HG03064 (cell line): Measurements from ENCODE around the gene THBS3.
"Not testable (repeated sequence)": the region's sequence is repeated elsewhere in the genome, so short reads cannot be mapped to it uniquely, and the experiment has no call there.

Source experiments
- ATAC-seq: cut with Tn5 transposase; IDR thresholded peaks from one replicate; pipeline ENCODE4 v1.9.1; 2021; ENCODE audit warnings: low read depth; ENCODE audit not compliant: unreplicated experiment

THBS3 gene

DNA sequence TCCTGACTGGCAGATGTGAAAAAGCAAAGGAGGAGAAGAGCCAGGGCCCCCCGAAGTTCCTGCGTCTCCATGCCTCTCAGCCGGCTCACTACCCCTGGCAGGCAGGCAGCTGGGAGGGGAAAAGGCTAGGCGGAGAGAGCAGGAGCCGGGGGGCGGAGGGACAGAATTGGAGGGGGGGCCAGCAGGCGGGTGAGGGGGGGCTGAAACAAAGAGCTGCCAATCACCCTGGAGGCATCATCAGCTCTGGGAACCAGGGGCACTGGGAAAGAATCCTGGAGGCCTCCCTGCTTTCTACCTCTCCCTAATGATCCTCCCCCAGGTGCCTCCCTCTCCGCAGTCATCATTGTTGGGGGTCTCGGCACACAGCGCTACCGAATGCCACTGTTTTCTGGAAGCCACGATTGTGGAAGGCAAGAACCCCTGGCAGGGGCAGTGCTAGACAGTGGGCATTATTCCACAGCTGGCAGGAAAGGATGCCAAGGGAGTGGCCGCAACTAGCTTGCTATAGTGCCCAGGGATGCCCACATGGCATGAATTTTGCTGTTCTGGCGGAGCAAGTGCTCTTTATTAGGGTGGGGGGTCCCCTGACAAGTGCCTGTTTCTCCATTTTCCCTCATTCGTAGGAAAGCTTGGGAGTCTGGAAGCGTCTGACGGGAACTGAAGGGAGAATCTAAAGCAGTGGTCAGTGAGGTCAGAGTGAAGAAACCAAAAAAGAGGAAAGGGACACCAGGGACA, at the start of gene THBS3:
Gene THBS3 (minus strand): TSS at position 92 of the 735 bp plus-strand sequence. CDS start 21 bp downstream, at position 71.
- ATAC-seq, result no peak

DNA sequence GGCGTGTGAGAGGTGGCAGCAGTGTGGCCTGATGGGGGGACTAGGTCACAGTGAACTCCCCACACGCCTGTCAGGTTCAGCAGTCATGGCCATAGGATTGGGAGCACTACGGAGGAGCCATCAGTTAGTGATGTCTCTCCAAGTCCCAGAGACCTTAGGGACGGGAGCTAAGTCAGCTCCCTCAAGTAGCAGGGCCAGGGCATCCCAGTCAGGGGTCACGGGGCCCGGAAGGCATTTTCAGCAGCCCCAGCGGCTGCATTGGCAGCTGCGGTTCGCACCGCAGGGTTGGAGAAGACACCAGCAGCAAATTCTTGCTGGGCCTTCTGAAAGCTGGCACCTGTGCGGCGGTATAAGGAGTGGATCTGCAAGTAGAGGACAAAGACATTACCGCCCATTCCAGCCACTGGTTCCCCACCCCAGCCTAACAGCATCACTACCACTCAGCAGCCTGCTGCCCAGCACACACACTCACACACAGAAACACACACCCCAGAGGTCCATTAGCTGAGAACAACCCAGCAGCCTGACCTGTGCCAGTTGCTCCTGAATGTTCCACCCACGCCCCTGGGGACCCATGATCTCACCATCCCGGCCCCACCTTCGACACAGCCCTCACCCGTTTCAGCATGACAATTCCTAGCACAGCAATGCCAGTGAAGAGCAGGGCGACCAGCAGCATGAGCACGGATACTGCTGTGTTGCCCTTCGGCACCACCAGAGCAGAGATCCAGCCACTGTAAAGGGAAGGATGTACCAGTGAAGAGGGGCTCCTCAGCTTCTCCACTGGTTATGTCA, 48.6 kb upstream of the THBS3 start:
- no peak for ATAC-seq

DNA sequence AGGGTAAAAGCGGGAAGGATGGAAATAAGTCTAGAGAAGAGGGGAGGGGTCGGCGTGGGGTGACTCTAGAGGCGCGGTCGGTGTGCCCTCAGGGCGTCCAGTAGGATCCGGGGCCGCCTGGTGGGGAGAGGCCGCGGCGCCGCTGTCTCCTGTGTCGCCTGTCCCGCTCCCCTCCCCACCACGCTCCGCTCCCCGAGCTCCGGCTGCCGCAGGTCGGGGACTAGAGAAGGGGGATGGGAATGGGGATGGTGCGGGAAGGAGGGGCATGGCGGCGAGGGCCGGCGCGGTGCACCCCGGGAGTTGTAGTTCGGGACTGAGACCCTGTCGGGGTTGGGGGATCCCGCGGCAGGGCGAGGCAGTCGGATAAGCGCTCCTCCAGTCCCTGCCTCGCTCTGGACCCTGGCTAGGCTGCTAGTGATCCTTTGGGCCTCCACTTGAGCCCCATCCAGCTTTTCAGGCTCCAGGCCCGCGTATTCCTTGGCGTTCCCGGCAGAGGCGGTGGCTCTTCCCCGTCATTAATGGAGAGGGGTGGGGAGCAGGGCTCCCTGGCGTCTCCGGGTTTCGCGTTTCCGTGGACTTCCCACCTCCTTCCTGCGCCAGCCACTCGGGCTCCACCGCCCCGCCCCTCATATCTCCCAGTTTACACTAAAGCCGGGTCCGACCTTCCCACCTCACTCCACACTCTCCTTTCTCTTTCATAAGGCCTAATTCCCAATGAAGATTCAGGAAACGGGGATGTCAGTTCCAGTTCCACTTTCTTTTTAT, 47.7 kb upstream of the THBS3 start, which contains the start of gene ENTREP3:
Gene ENTREP3 (minus strand): TSS at position 241 of the 765 bp plus-strand sequence. CDS start 606 bp downstream, outside the sequence.
- ATAC-seq, result no peak

DNA sequence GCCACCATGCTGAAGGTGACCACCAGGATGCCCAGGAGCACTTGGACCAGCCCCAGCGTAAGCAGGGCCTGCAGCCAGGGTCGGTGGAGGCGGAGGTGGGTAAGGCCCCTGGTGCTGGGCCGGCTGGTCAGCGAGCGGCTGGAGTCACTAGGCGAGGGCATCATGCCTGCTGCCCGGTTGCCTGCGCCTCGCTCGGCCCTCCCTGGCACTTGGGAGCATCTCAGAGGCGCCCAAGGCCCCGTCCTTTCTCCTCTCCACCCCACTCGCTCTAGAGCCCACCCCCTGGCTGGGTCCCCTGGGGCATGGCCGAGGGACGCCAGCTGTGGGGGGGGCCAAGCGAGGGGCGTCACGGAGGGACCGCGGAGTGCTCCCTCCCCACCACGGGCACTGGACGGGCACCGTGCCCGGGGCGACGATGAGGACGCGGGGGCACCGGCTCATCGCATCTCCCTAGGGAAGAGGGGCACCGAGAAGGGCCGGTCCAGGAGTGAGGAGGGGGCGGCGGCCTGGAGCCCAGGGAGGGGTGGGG, 47.1 kb upstream of the THBS3 start:
- ATAC-seq, result no peak

- ATAC-seq, result no peak
Observed at GRCh38 chr1:155254228-155254713, 46.6 kb upstream of the THBS3 start.

GRCh38 chr1:155253797-155254196, 46.1 kb upstream of the THBS3 start:
- no peak for ATAC-seq

DNA sequence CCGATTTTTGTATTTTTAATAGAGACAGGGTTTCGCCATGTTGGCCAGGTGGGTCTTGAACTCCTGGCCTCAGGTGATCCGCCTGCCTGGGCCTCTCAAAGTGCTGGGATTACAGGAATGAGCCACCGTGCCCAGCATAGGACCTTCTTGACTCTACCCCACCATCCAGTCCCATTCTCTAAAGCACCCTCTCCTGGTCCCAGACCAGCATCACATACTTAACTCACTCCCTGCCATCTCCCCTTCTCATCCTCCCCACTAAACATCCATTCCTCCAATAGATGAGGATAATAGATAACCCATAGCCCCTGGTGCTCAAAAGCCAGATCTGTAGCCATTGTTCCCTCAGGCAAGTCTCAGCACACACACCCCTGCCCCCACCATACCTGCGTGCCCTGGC, 45.5 kb upstream of the THBS3 start:
- no peak for ATAC-seq

GRCh38 chr1:155251566-155251965, 43.9 kb upstream of the THBS3 start:
- ATAC-seq, result no peak

GRCh38 chr1:155250633-155251449, 43.1 kb upstream of the THBS3 start:
- peak; percentile 56 for ATAC-seq

DNA sequence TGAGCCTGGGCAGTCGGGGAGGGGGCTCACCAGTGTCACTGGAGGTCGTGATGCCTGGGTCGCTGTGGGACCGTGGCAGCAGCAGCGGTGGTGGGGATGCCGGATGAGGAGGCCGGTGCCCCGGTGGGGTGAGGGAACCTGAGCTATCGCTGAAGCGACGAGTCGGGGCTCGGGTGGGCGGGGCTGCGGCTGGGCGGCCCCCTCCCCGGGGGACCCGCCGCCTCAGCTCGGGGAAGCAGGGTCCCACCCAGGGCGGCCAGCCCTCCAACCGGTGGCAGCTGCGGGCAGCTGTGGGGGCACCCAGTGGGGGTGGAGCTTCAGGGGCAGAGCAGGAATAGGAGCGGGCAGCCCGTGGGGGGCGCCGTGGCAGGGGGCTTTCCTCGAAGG, 42.5 kb upstream of the THBS3 start:
- peak; percentile 10 for ATAC-seq

DNA sequence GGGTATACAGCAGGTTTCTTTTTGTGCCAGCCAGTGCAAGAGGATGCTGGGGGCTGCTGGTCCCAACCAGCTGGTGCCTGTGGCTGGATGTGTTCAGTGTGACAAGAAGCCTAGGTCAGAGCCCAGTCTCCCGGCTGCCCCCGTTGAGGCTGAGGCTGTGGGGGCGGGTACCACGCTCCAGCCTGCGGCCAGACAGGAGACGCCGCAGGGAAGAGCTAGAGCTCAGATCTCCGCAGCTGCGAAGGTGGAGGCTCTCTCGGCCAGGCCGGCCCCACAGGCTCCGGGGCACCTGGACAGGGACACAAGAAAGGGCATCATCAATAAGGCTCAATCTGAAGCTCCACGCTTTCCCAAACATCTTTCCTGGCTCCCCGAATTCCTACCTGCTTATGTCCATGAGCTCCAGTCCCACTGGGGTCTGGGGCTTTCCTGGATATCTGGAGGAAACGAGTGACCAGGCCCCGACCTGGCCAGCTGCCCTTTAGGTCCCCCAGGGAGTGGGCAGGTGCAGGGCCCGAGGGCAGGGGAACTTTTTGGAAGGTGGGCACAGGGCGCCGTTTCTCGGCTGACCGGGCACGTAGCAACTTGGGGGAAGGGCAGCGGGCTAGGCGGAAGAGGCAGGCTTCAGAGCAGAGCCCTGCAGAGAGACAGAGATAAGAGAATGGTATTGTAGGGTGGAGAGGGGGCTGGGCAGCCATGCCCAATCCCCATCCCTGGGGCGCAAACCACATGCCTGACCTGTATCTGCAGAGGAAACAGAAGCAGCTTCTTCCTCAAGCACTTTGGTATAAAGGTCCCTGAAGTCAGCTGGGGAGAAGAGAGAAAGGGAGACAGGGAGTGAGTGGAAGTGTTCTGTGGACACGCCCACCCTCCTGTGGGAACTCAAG, 40.2 kb upstream of the THBS3 start:
- ATAC-seq, result no peak

DNA sequence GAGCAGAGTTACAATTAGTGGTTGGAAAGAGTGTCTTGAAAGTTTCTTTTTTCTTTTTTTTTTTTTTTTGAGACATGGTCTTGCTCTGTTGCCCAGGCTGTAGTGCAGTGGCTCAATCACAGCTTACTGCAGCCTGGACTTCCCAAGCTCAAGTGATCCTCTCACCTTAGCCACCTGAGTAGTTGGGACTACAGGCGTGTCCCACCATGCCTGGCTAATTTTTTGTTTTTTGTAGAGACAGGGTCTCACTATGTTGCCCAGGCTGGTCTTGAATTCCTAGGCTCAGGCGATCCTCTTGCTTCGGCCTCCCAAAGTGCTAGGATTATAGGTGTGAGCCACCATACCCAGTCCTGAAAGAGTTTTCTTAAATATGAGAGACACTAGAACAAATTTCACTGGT, 39.1 kb upstream of the THBS3 start:
- not testable (repeated sequence) for ATAC-seq

DNA sequence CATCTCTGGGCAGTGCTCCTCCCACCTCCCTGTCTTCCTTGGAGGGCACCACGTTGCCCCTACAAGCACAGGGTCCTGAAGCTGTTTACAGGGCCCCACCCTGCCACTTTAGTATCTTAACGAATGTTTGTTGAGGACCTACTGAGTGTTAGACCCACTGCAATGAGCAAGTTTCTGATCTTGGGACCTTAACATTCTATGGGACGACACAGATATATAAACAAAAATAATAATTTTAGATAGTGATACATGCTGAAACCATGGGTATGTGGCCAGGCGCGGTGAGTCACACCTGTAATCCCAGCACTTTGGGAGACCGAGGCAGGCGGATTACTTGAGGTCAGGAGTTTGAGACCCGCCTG, 37.4 kb upstream of the THBS3 start:
- ATAC-seq, result no peak

DNA sequence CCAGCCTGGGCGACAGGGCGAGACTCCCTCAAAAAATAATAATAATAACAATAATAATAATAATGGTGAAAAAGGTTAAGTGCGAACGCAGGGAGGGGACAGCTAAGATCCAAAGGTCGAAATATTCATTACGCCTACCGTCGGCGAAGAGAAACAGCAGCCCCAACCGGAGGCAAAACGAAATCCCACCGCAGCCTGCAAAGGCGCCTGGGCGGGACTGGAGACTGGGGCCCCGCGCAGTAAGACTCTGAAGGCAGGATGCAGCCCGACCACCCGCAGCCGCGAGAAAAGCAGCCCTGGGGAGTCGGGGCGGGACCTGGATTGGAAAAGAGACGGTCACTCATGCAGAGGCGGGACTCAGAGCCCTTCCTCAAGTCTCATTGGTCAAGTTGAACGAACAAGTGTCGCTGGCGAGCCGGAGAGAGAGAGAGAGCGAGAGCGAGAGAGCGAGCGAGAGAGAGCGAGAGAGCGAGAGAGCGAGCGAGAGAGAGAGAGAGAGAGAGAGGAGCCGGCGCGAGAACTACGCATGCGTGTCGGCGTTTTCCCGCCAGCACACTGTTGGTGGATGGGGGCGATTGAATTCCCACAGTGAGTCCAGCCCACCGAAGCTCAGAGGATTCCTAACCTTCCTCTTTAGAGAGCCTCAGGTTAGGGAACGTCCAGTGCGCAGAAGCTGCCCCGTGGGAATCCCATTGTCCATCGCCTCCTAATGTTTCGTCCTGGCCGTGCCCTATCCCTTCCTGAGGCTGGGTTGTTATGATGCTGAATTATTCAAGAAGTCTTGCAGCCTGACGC, 36.9 kb upstream of the THBS3 start:
- peak; percentile 80 for ATAC-seq

DNA sequence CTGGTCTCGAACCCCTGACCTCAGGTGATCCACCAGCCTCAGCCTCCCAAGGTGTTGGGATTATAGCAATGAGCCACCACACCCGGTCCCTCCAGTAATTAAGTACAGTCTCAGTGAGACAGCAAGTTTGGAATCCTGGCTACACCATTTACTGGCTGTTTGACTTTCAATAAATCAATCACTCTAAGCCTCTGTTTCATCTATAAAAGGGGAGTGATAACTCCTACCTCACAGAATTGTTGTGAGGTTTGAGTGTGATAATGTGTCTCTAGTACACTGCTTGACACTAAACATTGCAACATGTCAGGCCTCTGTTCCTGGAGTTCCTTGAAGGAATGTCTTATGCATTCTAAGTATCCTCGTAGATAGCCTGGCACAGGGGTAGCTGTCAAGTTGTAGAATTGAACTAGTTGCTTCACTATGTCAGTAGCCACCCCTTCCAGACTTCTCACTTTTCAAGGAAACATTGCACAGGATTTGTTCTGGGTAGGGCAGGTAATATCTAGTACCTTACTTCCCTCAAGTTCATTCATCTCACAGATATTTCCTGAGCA, 35.2 kb upstream of the THBS3 start:
- no peak for ATAC-seq

- no peak for ATAC-seq
Observed at GRCh38 chr1:155241841-155242264, 34.2 kb upstream of the THBS3 start.

GRCh38 chr1:155241069-155241679, 33.5 kb upstream of the THBS3 start:
- ATAC-seq, result no peak
